Putamen (tissue), 1 donor: ENCODE results near the gene DNAH3.
"Not testable (repeated sequence)": the region's sequence is repeated elsewhere in the genome, so short reads cannot be mapped to it uniquely, and the experiment has no call there.

Source experiments
- DNase-seq: peaks from one replicate; pipeline ENCODE4 v3.0.0-alpha.2; 2016; ENCODE audit warnings: low spot score

DNAH3 gene

GRCh38 chr16:21167360-21167759 lies 16.7 kb upstream of the DNAH3 start:
- no peak for DNase-seq

- no peak for DNase-seq
Observed at GRCh38 chr16:21166561-21166961, 15.9 kb upstream of the DNAH3 start.

- peak; percentile 68 for DNase-seq
Observed at GRCh38 chr16:21164521-21165168, 14.0 kb upstream of the DNAH3 start.

GRCh38 chr16:21163576-21163975 lies 12.9 kb upstream of the DNAH3 start:
- no peak for DNase-seq

DNA sequence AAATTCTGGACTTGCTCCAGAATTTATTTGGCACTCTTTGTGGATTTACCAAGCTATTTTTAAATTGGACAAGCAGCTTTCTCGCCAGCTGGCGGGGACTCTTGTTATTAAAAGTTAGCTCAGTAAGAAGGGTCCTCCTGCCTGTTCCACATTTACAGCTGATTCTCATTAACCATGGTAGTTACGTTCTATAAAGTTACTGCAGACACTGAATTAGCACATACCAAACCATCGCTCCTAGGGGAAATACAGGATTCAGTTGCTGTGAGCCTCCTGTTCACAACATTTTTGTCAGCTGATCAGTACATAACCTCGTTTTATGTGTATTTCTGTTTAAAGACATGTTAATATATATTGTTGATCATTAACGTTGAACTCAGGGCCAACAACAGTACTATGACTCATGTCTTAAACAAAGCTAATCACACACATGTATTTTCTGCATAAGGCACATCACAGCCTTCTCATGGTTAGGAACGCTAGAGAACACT lies 12.1 kb upstream of the DNAH3 start:
- no peak for DNase-seq

DNA sequence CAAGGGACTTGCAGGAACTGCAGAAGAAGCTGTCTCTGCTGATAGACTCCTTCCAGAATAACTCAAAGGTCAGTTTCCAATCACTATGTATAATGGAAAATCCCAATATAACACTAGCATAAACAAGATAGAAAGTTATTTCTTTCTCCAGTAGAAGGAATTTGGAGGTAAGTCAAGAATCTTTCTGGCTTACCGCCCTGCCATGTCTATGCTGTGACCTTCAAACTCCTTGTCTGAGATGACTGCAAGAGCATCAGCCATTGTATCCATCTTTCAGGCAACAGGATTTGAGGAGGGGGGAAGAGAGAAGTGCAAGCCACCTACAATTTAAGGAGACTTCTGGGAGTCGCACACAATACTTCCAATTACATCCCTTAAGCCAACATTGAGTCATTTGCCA lies 10.6 kb upstream of the DNAH3 start:
- no peak for DNase-seq

DNA sequence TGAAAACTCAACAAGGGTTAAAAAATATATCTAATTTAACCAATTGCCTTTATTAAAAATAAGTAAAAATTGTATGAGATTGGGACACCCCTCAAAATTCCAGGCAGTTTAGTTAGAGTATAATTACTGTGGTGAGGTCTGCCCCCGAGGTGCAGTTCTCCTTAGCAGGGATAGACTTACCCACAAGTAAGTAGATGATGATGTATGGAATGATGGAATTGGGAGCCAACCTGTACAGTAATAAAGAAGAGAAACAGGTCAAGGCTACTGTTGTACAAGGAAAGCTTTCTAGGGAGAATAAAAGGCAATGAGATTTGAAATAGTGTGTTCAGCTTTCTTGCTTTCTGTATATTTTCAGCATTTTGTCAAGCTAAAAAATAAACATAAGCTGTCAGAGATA lies 9.6 kb upstream of the DNAH3 start:
- no peak for DNase-seq

GRCh38 chr16:21159281-21159951 lies 8.8 kb upstream of the DNAH3 start:
- no peak for DNase-seq

DNA sequence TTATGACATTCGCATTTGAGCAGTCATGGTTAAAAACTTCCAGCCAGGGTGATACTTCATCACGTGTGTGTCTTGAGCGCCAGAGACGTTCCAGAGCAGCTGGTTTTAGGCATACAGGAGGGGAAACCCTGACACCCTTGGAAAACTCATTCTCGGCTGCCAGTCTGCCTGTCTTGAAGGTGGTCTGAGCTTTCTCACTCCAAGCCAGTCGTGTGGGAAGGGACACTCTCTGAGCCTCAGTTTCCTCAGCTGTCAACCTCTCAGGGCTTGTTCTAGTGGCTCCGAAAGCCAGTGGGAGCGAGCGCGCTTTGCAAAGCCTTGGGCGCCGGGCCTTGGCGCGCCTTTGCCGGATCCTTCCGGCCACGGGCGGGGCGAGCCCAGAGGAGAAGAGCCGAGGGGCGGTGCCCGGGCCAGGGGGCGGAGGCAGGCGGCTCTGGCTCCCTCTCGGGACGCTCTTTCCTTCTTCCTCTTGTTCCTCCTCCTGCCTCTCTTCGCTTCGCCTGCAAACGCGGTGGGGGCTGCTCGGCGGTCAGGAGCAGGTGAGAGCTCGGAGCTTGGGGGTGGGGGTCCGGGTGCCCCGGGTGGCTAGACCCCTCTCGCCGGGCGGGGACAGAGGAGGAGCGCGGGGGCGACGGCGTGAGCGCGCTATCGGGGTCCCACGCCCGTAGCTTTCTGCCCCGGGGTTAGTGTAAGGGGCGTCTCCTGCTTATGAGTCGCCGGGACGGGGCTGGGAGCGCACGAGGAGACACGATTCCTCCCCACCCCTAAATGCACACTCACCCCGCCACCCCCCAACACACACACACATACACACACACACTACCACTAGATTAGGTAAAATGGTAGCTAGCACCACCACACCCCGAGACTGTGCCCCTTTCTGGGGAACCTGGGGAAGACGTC lies 7.8 kb upstream of the DNAH3 start, which contains the start of gene LDAF1:
LDAF1 (plus strand) TSS at position 467 of the 903 bp plus-strand sequence. CDS start 2,509 bp downstream, outside the sequence.
- DNase-seq, result peak; percentile 9

GRCh38 chr16:21157632-21158031 lies 7.0 kb upstream of the DNAH3 start:
- no peak for DNase-seq

- DNase-seq, result peak; percentile 54
Observed at GRCh38 chr16:21156767-21157467, 6.3 kb upstream of the DNAH3 start.

DNA sequence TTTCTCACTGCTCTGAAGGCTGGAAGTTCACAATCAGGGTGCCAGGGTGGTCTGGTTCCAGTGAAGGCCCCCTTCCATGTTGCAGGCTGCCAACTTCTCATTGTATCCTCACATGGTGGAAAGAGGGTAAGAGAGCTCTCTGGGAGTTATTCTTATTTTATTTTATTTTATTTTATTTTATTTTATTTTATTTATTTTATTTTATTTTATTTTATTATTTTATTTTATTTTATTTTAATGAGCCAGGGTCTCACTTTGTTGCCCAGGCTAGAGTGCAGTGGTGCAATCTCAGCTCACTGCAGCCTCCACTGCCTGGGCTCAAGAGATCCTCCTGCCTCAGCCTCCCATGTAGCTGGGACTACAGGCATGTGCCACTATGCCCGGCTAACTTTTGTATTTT lies 5.4 kb upstream of the DNAH3 start:
- not testable (repeated sequence) for DNase-seq

- not testable (repeated sequence) for DNase-seq
Observed at GRCh38 chr16:21153124-21153729, 2.6 kb upstream of the DNAH3 start.

- not testable (repeated sequence) for DNase-seq
Observed at GRCh38 chr16:21152160-21153030, 1.7 kb upstream of the DNAH3 start.

DNA sequence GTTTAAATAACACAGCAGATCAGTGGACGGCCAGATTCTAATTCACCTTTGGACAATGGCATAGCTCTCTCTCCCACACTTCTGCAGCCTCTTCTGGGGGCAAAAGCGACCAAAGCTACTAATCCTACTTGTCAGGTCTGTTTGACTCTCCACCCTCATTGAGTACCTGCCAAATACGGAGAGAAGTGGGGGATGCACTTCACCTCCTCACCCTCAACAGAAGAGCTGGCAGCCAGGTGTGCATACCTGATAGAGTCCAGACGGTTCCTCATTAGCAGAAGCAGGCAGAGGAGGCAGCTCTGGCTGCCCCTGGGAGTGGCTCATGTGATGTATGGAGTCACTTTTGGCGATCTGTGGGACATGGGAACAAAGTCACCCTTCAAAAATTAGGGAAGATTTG lies 4.9 kb downstream of the DNAH3 start:
- DNase-seq, result no peak

DNA sequence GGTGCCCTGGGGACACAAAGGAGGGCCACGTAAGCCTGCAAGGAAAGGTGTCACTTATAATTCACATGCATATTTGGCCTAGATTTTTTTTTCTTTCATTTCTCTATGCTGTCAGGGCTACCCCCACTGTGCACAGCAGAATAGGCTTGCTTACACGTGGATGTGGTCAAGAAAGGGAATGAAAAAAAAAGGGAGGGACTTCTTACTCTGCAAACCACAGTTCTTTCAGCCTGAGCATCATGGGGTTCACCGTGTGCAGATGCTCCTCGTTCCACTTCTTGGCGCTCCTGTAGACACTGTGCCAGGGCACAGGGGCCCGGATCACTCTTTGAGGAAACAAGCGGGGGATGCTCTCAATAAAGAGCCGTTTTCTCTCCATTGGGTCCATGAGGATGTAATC lies 16.6 kb downstream of the DNAH3 start:
- DNase-seq, result no peak

GRCh38 chr16:21130811-21131210 lies 19.8 kb downstream of the DNAH3 start:
- DNase-seq, result no peak

DNA sequence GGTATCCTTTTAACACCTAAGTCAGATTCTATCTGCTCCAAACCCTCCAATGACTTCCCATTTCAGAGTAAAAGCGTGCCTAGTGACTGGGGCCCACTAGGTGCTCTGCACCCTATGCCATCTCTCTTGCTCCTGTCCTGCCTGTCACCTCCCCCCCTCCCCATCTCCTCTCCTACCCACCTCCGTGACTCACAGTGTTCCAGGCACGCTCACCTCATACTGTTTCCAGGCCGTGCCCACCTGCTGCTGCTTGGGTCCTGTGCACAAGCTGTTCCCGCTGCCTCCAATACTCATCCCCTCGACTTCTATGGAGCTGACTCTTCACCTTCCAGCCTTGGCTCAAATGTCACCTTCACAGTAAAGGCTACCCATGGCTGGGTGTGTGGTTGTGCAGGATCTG lies 21.7 kb downstream of the DNAH3 start:
- no peak for DNase-seq

GRCh38 chr16:21126518-21126917 lies 24.1 kb downstream of the DNAH3 start:
- DNase-seq, result no peak

DNA sequence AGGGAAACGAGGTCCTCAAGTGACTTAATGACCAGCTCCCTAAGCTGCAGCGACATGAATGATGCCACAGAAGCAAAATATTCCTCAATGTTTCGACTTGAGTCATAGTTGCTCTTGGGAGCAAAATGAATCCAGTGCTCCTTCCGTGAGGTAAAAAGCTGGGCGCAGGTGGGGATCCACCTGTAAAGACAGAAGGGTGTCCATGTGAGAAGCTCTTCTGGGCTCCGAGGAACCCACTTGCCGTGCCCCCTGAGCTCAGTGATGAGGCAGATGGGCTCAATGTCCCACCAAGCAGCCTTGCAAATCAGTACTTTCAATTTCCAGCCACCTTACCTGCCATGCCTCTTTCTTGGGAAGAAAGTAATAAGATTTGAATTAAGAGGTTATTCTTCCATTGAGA lies 25.5 kb downstream of the DNAH3 start:
- DNase-seq, result no peak
